Neuron (in vitro differentiated cells): Measurements from ENCODE around the gene CLEC20A.

Experiments
- H2AFZ ChIP-seq: one replicate; pipeline ENCODE4 v1.6.1; 2013; ENCODE audit warnings: low read depth, mild to moderate bottlenecking, inconsistent platforms, low read length, moderate library complexity
- H3K27me3 ChIP-seq: one replicate; pipeline ENCODE4 v1.6.1; 2013; ENCODE audit warnings: low read length; ENCODE audit not compliant: insufficient read depth
- H3K36me3 ChIP-seq: one replicate; pipeline ENCODE4 v1.6.1; 2013; ENCODE audit warnings: low read length; ENCODE audit not compliant: insufficient read depth
- H3K4me1 ChIP-seq: one replicate; pipeline ENCODE4 v1.6.1; 2013; ENCODE audit warnings: low read length; ENCODE audit not compliant: insufficient read depth
- H3K4me3 ChIP-seq: 2 replicates; pipeline ENCODE4 v1.5.1; 2013; ENCODE audit warnings: mild to moderate bottlenecking, low read length, moderate library complexity
- H3K9me3 ChIP-seq: one replicate; pipeline ENCODE4 v1.6.1; 2013; ENCODE audit warnings: low read length

The CLEC20A gene

DNA sequence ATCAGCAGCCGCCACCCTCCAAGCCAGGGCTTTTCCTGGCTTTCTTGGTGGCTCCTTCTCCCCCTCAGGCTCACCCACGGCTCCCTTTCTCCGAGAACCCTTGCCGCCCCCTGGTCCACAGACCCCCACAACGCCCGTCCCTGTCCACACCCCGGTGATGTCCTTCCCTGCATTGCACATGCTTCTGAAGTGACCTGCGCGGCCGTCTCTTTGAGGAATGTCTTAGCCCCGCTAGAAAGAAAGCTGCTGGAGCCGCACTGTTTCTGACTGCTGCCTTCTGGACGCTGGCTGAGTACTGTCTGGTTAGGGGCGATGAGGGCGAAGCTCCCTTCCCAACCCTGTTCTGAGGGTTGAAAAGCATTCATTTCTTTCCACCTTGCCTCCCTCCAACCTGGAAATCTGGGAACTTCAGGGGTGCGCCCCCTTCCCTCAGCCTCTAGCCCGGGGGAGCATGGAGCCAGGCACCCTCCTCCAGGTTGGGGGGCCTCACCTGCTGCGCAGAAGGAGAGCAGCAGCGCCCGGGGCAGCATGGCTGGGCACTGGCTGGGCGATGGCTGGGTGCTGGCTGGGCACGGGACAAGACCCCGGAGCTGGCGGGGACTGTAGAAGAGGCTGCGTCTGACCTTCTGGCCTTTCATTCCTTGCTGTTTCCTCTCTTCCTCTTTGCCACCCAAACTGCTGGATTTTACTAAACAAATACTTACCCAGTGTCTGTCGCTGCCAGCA, at the start of gene CLEC20A:
CLEC20A (minus strand) TSS at position 555 of the 726 bp plus-strand sequence; CDS start at position 530, 25 bp downstream.
- Histone ChIP-seq H3K4me3 (no peak within 1 kb of the TSS), H2AFZ (no peak within 1 kb of the TSS), H3K36me3 (no peaks in the 10 kb centered on the region), H3K27me3 (no peaks in the 10 kb centered on the region), H3K4me1 (peaks cover 5% of the 10 kb centered on the region), H3K9me3 (no peaks in the 10 kb centered on the region)

DNA sequence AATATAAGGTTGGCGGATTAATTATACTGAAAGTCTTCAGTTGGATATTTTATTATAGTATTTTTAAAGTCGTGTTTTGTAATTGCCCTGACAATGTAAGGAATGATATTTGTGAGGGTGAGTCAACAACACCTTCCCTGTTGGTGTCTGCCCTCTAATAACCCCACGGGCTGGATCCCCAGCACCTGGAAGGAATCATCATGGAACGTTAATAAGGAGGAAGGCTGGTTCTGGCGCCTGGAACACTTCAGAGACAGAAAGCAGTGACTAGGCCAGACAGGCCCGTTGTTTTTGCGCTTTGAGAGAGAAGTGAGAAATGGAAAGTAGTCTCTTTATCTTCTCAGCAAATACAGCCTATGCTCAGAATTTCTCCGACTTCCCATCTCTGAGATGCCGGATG, 47.8 kb upstream of the CLEC20A start:
- Histone ChIP-seq H3K27me3 (no peaks in the 10 kb centered on the region), H3K4me1 (peaks cover 7% of the 10 kb centered on the region), H3K36me3 (peaks cover 3% of the 10 kb centered on the region), H3K4me3 (no peak overlapping the region), H3K9me3 (no peaks in the 10 kb centered on the region), H2AFZ (no peak overlapping the region)

DNA sequence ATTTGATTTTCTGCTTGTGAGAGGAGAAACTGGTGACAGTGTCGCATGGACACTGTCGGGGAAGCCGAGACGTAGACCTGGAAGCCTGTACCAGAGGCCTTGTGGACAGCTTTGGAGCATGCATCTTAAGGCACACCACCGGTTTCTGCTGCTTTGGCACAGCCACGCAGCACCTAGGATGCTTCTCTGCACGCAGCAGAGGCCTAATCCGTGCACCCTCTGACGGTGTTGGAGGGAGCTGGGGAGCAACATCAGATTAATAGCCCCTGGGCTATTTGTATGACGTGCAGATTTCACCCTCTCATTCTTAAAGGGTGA, 46.5 kb upstream of the CLEC20A start:
- no peaks in the 10 kb centered on the region for H3K9me3 ChIP-seq
- peaks cover 3% of the 10 kb centered on the region for H3K36me3 ChIP-seq
- no peaks in the 10 kb centered on the region for H3K27me3 ChIP-seq
- H3K4me1 ChIP-seq: peaks cover 7% of the 10 kb centered on the region
- H3K4me3 ChIP-seq: peak overlapping the region; percentile 89
- H2AFZ ChIP-seq: peak overlapping the region; percentile 31

DNA sequence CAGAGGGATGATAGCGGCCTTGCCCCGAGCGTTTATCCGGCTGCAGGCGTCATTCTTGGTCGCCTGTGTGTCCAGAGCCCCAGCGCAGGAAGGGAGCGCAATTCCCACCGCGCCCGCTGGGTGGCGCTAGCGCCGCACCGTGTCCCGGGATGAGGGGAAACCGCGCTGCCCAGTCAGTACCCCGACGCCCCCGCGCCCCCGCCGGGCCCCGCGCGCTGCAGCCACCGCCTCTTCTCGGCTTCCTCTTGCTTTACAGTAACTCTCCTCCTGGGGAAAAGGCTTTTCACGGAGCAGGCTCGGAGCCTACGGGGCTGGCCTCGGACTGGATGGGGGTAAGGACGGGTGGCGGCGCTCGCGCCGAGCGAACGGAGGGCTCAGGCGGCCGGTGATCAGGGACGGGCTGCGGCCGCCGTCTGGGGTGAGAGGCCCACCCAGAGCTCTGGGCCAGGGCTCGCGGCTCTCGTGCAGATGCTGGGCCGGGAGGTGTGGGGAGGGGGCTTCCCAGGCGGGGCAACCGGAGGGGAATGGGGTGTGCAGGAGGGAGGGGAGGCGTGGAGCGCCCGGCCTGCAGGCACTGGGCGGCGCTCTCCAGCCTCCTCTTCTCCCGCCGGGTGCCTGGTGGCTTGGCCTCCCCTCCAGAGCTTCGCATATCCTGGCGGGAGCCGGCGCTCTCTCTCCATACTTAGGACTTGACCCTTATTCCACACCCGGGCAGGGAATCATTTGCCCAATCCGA, 46.0 kb upstream of the CLEC20A start:
- Histone ChIP-seq H2AFZ (peak overlapping the region; percentile 99), H3K27me3 (no peaks in the 10 kb centered on the region), H3K4me3 (peak overlapping the region; percentile 89), H3K4me1 (peaks cover 7% of the 10 kb centered on the region), H3K36me3 (peaks cover 3% of the 10 kb centered on the region), H3K9me3 (no peaks in the 10 kb centered on the region)

DNA sequence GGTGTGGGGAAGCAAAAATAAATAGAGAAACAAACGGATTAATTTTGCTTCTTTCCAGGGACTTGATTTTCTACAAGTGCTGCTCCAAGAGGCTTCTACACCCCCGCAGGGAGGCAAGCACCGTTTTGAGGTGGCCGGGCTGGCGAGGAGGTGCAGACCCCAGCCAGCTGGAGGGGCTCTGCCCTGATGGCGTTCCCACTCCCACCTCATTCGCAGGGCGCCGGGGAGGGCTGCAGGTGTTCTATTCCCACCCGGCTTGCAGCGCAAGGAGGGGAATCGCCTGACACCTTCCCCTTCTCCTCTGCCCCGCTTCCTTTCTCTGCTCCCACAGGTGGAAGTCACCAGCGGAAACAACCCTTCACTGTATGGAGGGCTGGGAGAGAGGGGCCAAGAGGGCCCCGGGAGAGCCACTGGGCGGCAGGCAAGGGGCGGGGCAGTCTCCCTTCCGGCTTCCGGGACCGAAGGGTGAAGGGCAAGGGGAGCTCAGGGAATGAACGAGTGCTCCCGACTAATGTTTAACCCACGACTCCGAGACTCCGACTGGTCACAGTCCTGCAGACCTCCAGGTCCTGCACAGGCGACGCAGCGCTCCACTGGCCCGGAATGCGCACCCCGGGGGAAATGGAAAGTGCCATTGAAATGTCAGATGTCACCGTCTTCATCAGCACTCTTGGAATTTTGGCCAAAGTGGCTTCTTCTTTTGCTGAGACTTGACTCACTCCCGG, 45.2 kb upstream of the CLEC20A start:
- peak overlapping the region; percentile 89 for H3K4me3 ChIP-seq
- peaks cover 10% of the 10 kb centered on the region for H3K4me1 ChIP-seq
- H3K36me3 ChIP-seq: peaks cover 3% of the 10 kb centered on the region
- peak overlapping the region; percentile 99 for H2AFZ ChIP-seq
- no peaks in the 10 kb centered on the region for H3K9me3 ChIP-seq
- no peaks in the 10 kb centered on the region for H3K27me3 ChIP-seq

DNA sequence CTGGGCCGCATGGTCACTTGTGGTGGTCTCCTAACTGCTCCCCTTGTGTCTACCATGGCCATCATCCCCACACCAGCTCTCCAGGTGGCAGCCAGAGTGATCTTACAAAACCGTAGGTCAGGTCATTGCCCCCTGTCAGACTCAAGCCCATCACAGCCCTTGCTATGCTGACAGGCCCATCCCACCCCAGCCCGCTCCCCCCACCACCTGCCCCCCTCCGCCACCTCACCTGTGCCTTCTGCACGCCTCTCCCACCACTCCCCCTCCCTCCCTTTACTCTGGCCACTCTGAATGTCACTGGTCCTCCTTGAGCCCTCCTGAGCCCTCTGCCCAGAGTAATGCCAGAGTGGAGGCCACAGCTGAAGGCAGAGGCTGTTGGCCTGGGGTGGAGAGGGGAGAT, 44.6 kb upstream of the CLEC20A start:
- H3K4me1 ChIP-seq: peaks cover 12% of the 10 kb centered on the region
- no peaks in the 10 kb centered on the region for H3K9me3 ChIP-seq
- no peaks in the 10 kb centered on the region for H3K27me3 ChIP-seq
- H3K4me3 ChIP-seq: peak overlapping the region; percentile 89
- peak overlapping the region; percentile 99 for H2AFZ ChIP-seq
- peaks cover 3% of the 10 kb centered on the region for H3K36me3 ChIP-seq

DNA sequence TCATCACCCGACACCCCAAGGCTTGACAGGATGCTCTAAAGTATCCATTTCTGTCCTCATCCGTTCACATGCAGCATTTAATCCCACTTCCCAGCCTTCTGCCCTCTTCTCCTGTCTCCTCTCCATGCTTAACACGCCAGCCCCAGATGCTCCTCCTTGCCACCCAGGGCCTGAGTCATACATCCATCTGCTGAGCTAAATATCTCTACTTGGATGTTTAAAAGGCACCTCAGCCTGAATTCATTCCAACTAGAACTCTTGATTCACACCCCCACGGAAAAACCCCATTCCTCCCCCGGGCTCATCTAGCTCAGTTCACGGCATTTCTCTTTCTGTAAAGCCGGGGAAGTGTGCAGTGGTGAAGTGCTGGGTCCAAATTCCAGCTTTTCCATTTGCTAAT, 43.9 kb upstream of the CLEC20A start:
- no peaks in the 10 kb centered on the region for H3K9me3 ChIP-seq
- peaks cover 2% of the 10 kb centered on the region for H3K36me3 ChIP-seq
- no peaks in the 10 kb centered on the region for H3K27me3 ChIP-seq
- peaks cover 12% of the 10 kb centered on the region for H3K4me1 ChIP-seq
- H3K4me3 ChIP-seq: no peak overlapping the region
- H2AFZ ChIP-seq: no peak overlapping the region

DNA sequence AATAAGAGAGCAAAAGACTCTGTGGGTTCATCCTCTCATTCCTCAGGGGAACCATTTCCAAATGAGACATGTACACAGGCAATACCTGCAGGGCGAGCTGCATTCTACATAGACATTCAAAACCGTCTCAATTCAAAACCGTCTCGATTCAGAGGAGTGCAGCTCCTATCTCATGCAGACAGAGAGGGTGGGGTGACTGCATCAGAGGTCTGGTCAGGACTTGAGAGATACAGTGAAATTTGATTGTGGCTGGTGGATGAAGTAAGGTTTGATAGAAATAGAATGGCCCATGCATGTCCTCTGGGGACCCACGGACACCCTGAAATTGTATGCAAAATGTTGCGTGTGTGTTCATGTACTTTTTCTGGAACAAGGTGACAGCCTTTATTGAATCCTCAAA, 43.4 kb upstream of the CLEC20A start:
- no peaks in the 10 kb centered on the region for H3K27me3 ChIP-seq
- peaks cover 12% of the 10 kb centered on the region for H3K4me1 ChIP-seq
- H3K36me3 ChIP-seq: no peaks in the 10 kb centered on the region
- H2AFZ ChIP-seq: no peak overlapping the region
- no peak overlapping the region for H3K4me3 ChIP-seq
- no peaks in the 10 kb centered on the region for H3K9me3 ChIP-seq

DNA sequence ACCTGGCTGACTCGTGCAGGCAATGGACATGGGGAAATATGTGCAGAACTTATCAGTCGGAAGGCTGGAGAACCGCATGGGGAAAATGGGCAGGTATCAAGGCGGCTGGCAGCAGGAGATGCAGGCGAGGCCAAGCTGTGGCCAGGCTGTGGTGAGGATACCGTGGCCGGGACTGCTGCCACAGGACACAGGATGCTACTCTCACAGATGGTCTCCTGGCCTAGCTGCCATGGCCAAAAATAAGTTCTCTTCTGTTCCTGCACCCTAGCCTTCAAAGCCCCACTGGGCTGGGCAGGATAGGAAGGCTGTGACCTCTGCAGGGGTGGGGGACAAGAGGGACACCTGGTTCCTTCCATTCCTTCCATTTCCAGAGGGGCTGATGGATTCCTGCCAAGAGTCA, 42.5 kb upstream of the CLEC20A start:
- Histone ChIP-seq H2AFZ (no peak overlapping the region), H3K36me3 (no peaks in the 10 kb centered on the region), H3K9me3 (no peaks in the 10 kb centered on the region), H3K4me3 (no peak overlapping the region), H3K27me3 (no peaks in the 10 kb centered on the region), H3K4me1 (peaks cover 12% of the 10 kb centered on the region)

DNA sequence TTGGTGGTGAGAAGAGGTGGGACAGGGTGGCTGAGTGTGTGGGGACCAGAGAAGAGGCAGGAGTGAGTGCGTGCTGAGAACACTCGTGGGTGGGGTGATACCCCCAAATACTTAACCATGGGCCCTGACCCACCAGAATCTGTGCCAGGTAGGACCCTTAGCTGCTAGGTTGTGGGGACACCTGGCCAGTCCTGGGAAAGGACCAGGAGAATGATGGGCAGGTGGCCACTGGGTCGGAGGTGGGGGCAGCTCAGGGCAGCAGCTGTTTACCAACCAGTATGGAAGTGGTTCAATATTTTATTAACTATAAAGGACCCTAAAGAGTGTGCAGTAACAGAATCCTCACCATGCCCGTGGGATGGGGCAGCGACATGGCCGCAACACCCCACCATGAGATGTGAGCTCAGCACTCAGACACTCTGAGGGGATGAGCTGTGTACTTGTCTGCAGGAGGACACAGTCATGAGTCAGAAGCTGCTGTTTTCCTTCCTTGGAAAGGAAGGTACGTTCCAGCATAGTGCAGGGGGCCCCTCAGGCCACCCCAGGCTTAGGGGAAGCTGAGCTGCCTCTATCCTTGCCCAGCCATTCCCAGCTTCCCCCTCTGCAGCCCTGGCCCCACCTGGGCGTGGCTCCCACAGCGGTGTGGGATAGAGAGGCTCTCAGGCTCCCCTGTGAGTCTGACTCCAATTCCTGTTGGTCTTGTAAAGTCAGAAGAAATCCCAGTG, 41.6 kb upstream of the CLEC20A start:
- H3K36me3 ChIP-seq: no peaks in the 10 kb centered on the region
- H3K4me3 ChIP-seq: no peak overlapping the region
- no peak overlapping the region for H2AFZ ChIP-seq
- H3K27me3 ChIP-seq: no peaks in the 10 kb centered on the region
- peaks cover 10% of the 10 kb centered on the region for H3K4me1 ChIP-seq
- H3K9me3 ChIP-seq: no peaks in the 10 kb centered on the region

DNA sequence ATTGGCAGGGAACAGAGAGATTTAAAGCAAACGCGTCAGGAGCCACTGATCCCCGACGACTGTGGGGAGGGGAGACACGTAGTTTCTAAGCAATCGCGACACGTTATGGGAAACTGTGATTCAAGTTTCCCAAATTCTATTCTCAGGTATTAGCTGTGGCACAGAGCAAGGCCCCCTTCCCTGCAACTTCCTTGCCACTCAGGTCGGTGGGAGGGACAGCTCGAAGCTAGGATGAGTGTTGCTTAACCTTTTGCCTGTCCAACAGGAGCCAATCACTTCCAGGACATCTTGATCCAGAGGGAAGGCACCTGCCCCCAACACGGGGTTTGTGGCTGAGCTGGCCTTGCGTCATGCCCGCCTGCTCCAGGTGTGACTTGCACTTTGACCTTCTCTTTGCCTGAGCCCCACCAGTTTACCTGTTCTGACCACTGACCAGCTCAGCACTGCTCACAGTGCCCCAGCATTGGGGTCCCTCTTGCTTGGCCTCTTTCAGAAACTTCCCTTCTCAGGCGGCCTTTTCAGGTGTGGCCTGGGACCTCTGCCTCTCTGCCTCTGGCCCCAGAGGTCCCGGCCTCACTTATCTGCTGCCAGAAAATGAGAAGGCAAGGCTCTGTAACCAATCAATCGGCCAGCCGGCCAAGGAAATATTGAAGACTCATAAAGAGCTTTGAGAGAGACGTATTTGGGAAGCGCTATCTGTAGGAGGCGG, 40.8 kb upstream of the CLEC20A start:
- Histone ChIP-seq H3K4me1 (peaks cover 8% of the 10 kb centered on the region), H3K4me3 (no peak overlapping the region)

DNA sequence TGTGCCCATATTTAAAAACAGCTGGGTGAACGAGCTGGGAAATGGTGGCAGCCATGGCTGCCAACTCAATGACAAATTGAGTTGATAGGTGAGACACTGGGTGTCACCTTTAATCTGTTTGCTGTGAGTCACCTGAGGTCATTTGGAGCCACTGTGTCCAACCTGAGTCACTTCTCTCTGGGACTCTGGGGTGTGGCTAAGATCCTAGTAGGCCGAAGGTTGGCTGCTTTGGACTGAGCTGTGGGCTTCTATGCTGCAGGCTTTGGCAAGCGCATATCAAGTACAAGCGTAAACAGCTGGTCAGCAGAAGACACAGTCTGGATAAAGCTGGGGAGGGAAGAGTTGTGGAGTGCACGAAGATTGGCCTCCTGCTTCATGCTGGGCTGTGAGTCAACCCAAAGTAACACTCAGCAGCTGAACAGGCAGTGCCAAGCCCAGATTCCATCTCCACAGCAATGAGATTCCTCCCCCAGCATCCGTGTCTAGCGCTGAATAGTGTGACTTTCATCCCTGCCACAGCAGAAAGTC, 40.1 kb upstream of the CLEC20A start:
- Histone ChIP-seq H2AFZ (no peak overlapping the region), H3K4me3 (no peak overlapping the region), H3K4me1 (peaks cover 10% of the 10 kb centered on the region), H3K27me3 (no peaks in the 10 kb centered on the region), H3K36me3 (no peaks in the 10 kb centered on the region), H3K9me3 (no peaks in the 10 kb centered on the region)

More for the DNA sequence above, 40.8 kb upstream of the CLEC20A start:
- H3K27me3 ChIP-seq: no peaks in the 10 kb centered on the region
- no peaks in the 10 kb centered on the region for H3K36me3 ChIP-seq
- no peaks in the 10 kb centered on the region for H3K9me3 ChIP-seq
- no peak overlapping the region for H2AFZ ChIP-seq
